Progenitor cell of endocrine pancreas (in vitro differentiated cells): ENCODE measurements around the gene NDUFAF8. TPM values are rescaled to one million over a fixed set of nuclear protein-coding genes. Genes with fewer than 3 reads are reported as not detected.

ENCODE experiments used
- DNase-seq: peaks from one replicate; pipeline ENCODE4 v3.0.0; 2021; ENCODE audit warnings: low spot score; ENCODE audit not compliant: unreplicated experiment
- H3K27ac Mint-ChIP-seq: 2 replicates; pipeline ENCODE4 v1.8.0; 2021; ENCODE audit warnings: mild to moderate bottlenecking, moderate library complexity, mixed read lengths
- H3K27me3 Mint-ChIP-seq: 2 replicates; pipeline ENCODE4 v1.8.0; 2021; ENCODE audit warnings: mixed read lengths
- H3K36me3 Mint-ChIP-seq: 2 replicates; pipeline ENCODE4 v1.8.0; 2022; ENCODE audit warnings: mixed read lengths; ENCODE audit not compliant: insufficient read depth
- H3K4me1 Mint-ChIP-seq: 2 replicates; pipeline ENCODE4 v1.8.0; 2021; ENCODE audit warnings: low read depth, mixed read lengths
- H3K4me3 Mint-ChIP-seq: 2 replicates; pipeline ENCODE4 v1.8.0; 2021; ENCODE audit warnings: low read depth, mild to moderate bottlenecking, moderate library complexity, mixed read lengths
- H3K9me3 Mint-ChIP-seq: 2 replicates; pipeline ENCODE4 v1.8.0; 2021; ENCODE audit warnings: low read depth, mixed read lengths
- CTCF ChIP-seq: fragments of 200-600 bp; sonication (generic); IDR thresholded peaks from one replicate; pipeline ENCODE4 v1.5.0; 2021; ENCODE audit warnings: antibody characterized with exemption, mild to moderate bottlenecking; ENCODE audit not compliant: unreplicated experiment
- total RNA-seq: library from RNA; stranded (reverse); gene quantifications from 2 replicates; pipeline ENCODE4 v1.2.1, GENCODE V29; 2021

NDUFAF8 gene
- total RNA-seq, 1 donor from 2014 or later, result 43.6 TPM

GRCh38 chr17:81194941-81195901, 43.9 kb upstream of the NDUFAF8 start:
- H3K27me3 Mint-ChIP-seq, result no peaks in the 10 kb centered on the region
- no peaks in the 10 kb centered on the region for H3K36me3 Mint-ChIP-seq
- TF ChIP-seq CTCF, result no peak
- no peak overlapping the region for H3K27ac Mint-ChIP-seq
- no peaks in the 10 kb centered on the region for H3K9me3 Mint-ChIP-seq
- no peaks in the 10 kb centered on the region for H3K4me1 Mint-ChIP-seq
- no peak overlapping the region for H3K4me3 Mint-ChIP-seq
- no peak for DNase-seq

- H3K27me3 Mint-ChIP-seq, result no peaks in the 10 kb centered on the region
- H3K4me3 Mint-ChIP-seq, result no peak overlapping the region
- no peak for DNase-seq
- no peaks in the 10 kb centered on the region for H3K36me3 Mint-ChIP-seq
- H3K9me3 Mint-ChIP-seq, result no peaks in the 10 kb centered on the region
- no peak for TF ChIP-seq CTCF
- no peaks in the 10 kb centered on the region for H3K4me1 Mint-ChIP-seq
- no peak overlapping the region for H3K27ac Mint-ChIP-seq
Observed at GRCh38 chr17:81195941-81196495, 43.1 kb upstream of the NDUFAF8 start.

- Mint-ChIP-seq H3K36me3 (peaks cover 2% of the 10 kb centered on the region), H3K4me3 (no peak overlapping the region), H3K27ac (no peak overlapping the region), H3K27me3 (no peaks in the 10 kb centered on the region), H3K9me3 (no peaks in the 10 kb centered on the region), H3K4me1 (no peaks in the 10 kb centered on the region)
- TF ChIP-seq CTCF, result no peak
- no peak for DNase-seq
Observed at GRCh38 chr17:81196505-81197408, 42.4 kb upstream of the NDUFAF8 start.

GRCh38 chr17:81197409-81197795, 41.7 kb upstream of the NDUFAF8 start:
- no peak for DNase-seq
- no peak for TF ChIP-seq CTCF
- peaks cover 2% of the 10 kb centered on the region for H3K36me3 Mint-ChIP-seq
- H3K9me3 Mint-ChIP-seq, result no peaks in the 10 kb centered on the region
- no peaks in the 10 kb centered on the region for H3K27me3 Mint-ChIP-seq
- H3K4me1 Mint-ChIP-seq, result no peaks in the 10 kb centered on the region
- no peak overlapping the region for H3K4me3 Mint-ChIP-seq
- no peak overlapping the region for H3K27ac Mint-ChIP-seq

- peaks cover 2% of the 10 kb centered on the region for H3K36me3 Mint-ChIP-seq
- no peak for DNase-seq
Observed at GRCh38 chr17:81197831-81198490, 41.2 kb upstream of the NDUFAF8 start.

More at GRCh38 chr17:81197831-81198490, 41.2 kb upstream of the NDUFAF8 start:
- TF ChIP-seq CTCF, result no peak
- Mint-ChIP-seq H3K27ac (no peak overlapping the region), H3K4me1 (no peaks in the 10 kb centered on the region), H3K9me3 (no peaks in the 10 kb centered on the region), H3K4me3 (no peak overlapping the region), H3K27me3 (no peaks in the 10 kb centered on the region)
